HG03378 (cell line): ENCODE data around the gene ANKRD17.

Experiments
- ATAC-seq: cut with Tn5 transposase; IDR thresholded peaks from one replicate; pipeline ENCODE4 v1.9.1; 2021; ENCODE audit warnings: mild to moderate bottlenecking, moderate library complexity; ENCODE audit not compliant: unreplicated experiment

ANKRD17 gene

GRCh38 chr4:73066928-73067327 lies 191.7 kb downstream of the ANKRD17 start:
- no peak for ATAC-seq

- ATAC-seq, result no peak
Observed at GRCh38 chr4:73066445-73066844, 192.2 kb downstream of the ANKRD17 start.

GRCh38 chr4:73064536-73064935 lies 194.1 kb downstream of the ANKRD17 start:
- ATAC-seq, result no peak

GRCh38 chr4:73055241-73055897 lies 203.2 kb downstream of the ANKRD17 start:
- peak; percentile 68 for ATAC-seq

GRCh38 chr4:73053974-73054480 lies 204.6 kb downstream of the ANKRD17 start:
- ATAC-seq, result no peak

- ATAC-seq, result no peak
Observed at GRCh38 chr4:73053076-73053475, 205.5 kb downstream of the ANKRD17 start.

- ATAC-seq, result no peak
Observed at GRCh38 chr4:73051625-73052024, 207.0 kb downstream of the ANKRD17 start.

GRCh38 chr4:73045879-73046278 lies 212.7 kb downstream of the ANKRD17 start:
- ATAC-seq, result no peak

GRCh38 chr4:73037057-73037456 lies 221.5 kb downstream of the ANKRD17 start:
- ATAC-seq, result no peak

GRCh38 chr4:73036123-73036522 lies 222.5 kb downstream of the ANKRD17 start:
- peak; percentile 53 for ATAC-seq

GRCh38 chr4:73034896-73035295 lies 223.7 kb downstream of the ANKRD17 start:
- no peak for ATAC-seq

- ATAC-seq, result no peak
Observed at GRCh38 chr4:73028621-73029020, 230.0 kb downstream of the ANKRD17 start.
